B cell (primary cell): ENCODE data around the gene UNCX. TPM values are rescaled to one million over a fixed set of nuclear protein-coding genes. Genes with fewer than 3 reads are reported as not detected.

Experiments used
- ATAC-seq: fragments of 200-7000 bp; cut with Tn5 transposase; one replicate; pipeline ENCODE4 v1.10.0; 2021; ENCODE audit warnings: low read depth, mild to moderate bottlenecking, moderate number of reproducible peaks, moderate library complexity
- CTCF ChIA-PET: fragments of 350-600 bp; sonication (Branson Sonifier 250); formaldehyde crosslinking; loops from one replicate; lab custom pipeline; 2021; ENCODE audit warnings: antibody characterized with exemption, inconsistent platforms; lab: Charles Lee
- POLR2A ChIA-PET: fragments of 350-600 bp; sonication (Branson Sonifier 250); formaldehyde crosslinking; loops from one replicate; lab custom pipeline; 2021; ENCODE audit warnings: antibody characterized with exemption; lab: Charles Lee
- DNase-seq: peaks from one replicate; pipeline ENCODE4 v3.0.0; 2013
- H2AFZ ChIP-seq: 2 replicates; pipeline ENCODE4 v1.6.1; 2012; ENCODE audit warnings: mild to moderate bottlenecking, low read depth, low read length; ENCODE audit not compliant: insufficient read depth, poor library complexity, severe bottlenecking
- H3K27ac ChIP-seq, 2 donors: 1 replicate in 1 of 2; 2 replicates in 1 of 2; pipeline ENCODE4 v1.5.1; 2012 to 2013; ENCODE audit warnings: low read length in 2 of 2, mild to moderate bottlenecking in 2 of 2, moderate library complexity in 1 of 2
- H3K27me3 ChIP-seq, 4 experiments: fragments of 200-600 bp in 1 of 4; sonication (generic) in 1 of 4; replicated peaks in 1 of 4; 1 replicate in 2 of 4; 2 replicates in 2 of 4; pipeline versions ENCODE4 v1.6.1 to v1.7.0; 2013 to 2016; ENCODE audit warnings: low read length in 3 of 4, mild to moderate bottlenecking in 2 of 4, mixed read lengths in 1 of 4, moderate library complexity in 1 of 4; ENCODE audit not compliant: insufficient read depth in 4 of 4, control insufficient read depth in 3 of 4; ENCODE audit errors: control extremely low read depth in 1 of 4
- H3K36me3 ChIP-seq, 2 experiments: replicated peaks in 1 of 2; 1 replicate in 1 of 2; 2 replicates in 1 of 2; pipeline versions ENCODE4 v1.6.1 to v1.7.1; 2013; ENCODE audit warnings: low read length in 1 of 2; ENCODE audit not compliant: insufficient read depth in 2 of 2, control insufficient read depth in 1 of 2; ENCODE audit errors: control extremely low read depth in 1 of 2, extremely low read depth in 1 of 2
- H3K4me1 ChIP-seq, 2 donors: fragments of 200-600 bp in 1 of 2; sonication (generic) in 1 of 2; 1 replicate in 1 of 2; 2 replicates in 1 of 2; pipeline versions ENCODE4 v1.5.1 to v1.6.1; 2013 to 2017; ENCODE audit warnings: low read length in 2 of 2; ENCODE audit not compliant: control insufficient read depth in 2 of 2, insufficient read depth in 2 of 2
- H3K4me2 ChIP-seq: replicated peaks from 2 replicates; pipeline ENCODE3; 2012; ENCODE audit warnings: mild to moderate bottlenecking, low read depth, low read length; ENCODE audit not compliant: poor library complexity, severe bottlenecking
- H3K4me3 ChIP-seq, 5 experiments: fragments of 200-600 bp in 1 of 5; sonication (generic) in 1 of 5; 1 replicate in 3 of 5; 2 replicates in 2 of 5; pipeline versions ENCODE4 v1.5.1 to v1.7.0; 2011 to 2016; ENCODE audit warnings: low read length in 4 of 5, mild to moderate bottlenecking in 4 of 5, low read depth in 2 of 5, control low read depth in 1 of 5, moderate library complexity in 1 of 5; ENCODE audit not compliant: insufficient read depth in 1 of 5; ENCODE audit errors: control extremely low read depth in 1 of 5, extremely low read depth in 1 of 5
- H3K79me2 ChIP-seq: fragments of 200-600 bp; sonication (generic); one replicate; pipeline ENCODE4 v1.6.0; 2016; ENCODE audit warnings: low read length; ENCODE audit not compliant: control insufficient read depth, insufficient read depth
- H3K9ac ChIP-seq: fragments of 200-600 bp; sonication (generic); 2 replicates; pipeline ENCODE4 v1.6.1; 2017; ENCODE audit warnings: mild to moderate bottlenecking, low read length, moderate library complexity
- H3K9me3 ChIP-seq, 3 donors: one replicate each; pipeline versions ENCODE4 v1.6.1 to v1.7.1; 2013; ENCODE audit warnings: low read length in 2 of 3; ENCODE audit not compliant: control insufficient read depth in 2 of 3, insufficient read depth in 1 of 3; ENCODE audit errors: control extremely low read depth in 1 of 3
- H4K20me1 ChIP-seq: 2 replicates; pipeline ENCODE4 v1.6.0; 2012; ENCODE audit warnings: mild to moderate bottlenecking, low read length; ENCODE audit not compliant: insufficient read depth, control insufficient read depth, poor library complexity, severe bottlenecking
- H3K27ac Mint-ChIP-seq: one replicate; pipeline ENCODE4 v1.8.0; 2021; ENCODE audit warnings: mixed read lengths
- H3K27me3 Mint-ChIP-seq: one replicate; pipeline ENCODE4 v1.8.0; 2021; ENCODE audit warnings: mixed read lengths
- H3K4me1 Mint-ChIP-seq: one replicate; pipeline ENCODE4 v1.8.0; 2021; ENCODE audit warnings: mixed read lengths
- H3K4me3 Mint-ChIP-seq: one replicate; pipeline ENCODE4 v1.8.0; 2021; ENCODE audit warnings: mixed read lengths
- H3K9me3 Mint-ChIP-seq: one replicate; pipeline ENCODE4 v1.8.0; 2022; ENCODE audit warnings: mixed read lengths; ENCODE audit not compliant: insufficient read depth
- EZH2 ChIP-seq: IDR thresholded peaks from 2 replicates; pipeline ENCODE4 v1.6.1; 2012; ENCODE audit warnings: borderline replicate concordance, low read depth, mild to moderate bottlenecking, moderate library complexity, low read length; ENCODE audit not compliant: insufficient read depth, poor library complexity, severe bottlenecking
- whole genome bisulfite sequencing: methylation state at CpG from one replicate; pipeline ENCODE4 v1.1.5; 2013; ENCODE audit warnings: missing lambda C conversion rate; ENCODE audit not compliant: insufficient coverage; 5-methylcytosine and 5-hydroxymethylcytosine counted together
- intact Hi-C: fragments of 100-400 bp; cut with micrococcal nuclease; formaldehyde crosslinking; loops from one replicate; pipeline ENCODE4 v1.10.0; 2022
- polyA plus RNA-seq: library from polyadenylated mRNA; depleted of rRNA; stranded (reverse); fragments of >200 nt; gene quantifications from 2 replicates; pipeline ENCODE4 v1.2.3, GENCODE V29; 2012
- total RNA-seq, 2 donors: library from RNA; stranded (reverse); fragments of 120-200 nt in 1 of 2; gene quantifications; 1 replicate in 1 of 2; 2 replicates in 1 of 2; pipeline versions ENCODE4 v1.2.3 to v1.2.4, GENCODE V29; 2013 to 2022
- TF ChIP-seq, protein P1 (sequence below): fragments of 200-600 bp; IDR thresholded peaks from one replicate; pipeline ENCODE4 v1.8.0; 2022; ENCODE audit warnings: antibody characterized with exemption, mild to moderate bottlenecking

The UNCX gene
- total and polyA plus RNA-seq, 2 donors (not counting 1 experiment from before 2014, with no cell fraction given): not detected

DNA sequence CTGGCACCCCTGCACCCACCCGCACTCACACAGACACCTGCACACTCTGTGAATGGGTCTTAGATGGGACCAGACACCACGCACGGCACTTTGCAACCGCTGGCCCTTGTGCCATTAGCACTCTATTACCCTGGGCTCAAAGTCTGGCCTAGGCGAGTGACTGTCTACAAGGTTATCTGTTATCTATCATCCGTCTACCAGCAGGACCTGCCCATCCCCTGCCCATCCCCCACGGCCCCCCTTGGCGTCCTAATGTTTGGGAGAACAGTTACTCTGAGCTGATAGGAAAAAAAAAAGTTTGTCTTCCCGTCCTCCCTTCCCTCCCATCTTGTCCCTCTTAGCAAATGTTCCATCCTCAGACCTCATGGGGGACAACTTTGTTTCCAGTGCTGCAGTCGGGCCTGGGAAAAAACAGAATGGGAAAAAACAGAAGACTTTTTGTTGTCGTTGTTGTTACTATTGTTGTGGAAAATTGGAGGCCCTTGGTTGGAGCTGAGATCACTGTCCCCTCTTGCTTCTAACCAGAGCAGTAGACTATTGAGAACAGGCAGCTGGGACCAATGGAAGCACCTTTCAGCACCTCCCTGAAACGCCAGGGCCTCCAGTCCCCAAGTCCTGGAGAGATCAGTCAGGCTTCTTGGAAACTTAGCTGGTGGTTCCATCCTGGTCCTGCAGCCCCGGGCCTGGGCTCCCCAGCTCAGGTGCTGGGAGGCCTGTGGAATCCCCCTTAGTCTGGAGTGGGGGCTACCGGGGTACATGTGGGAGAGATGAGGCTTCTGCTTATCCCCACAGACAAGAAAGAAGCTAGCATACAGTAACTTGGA, 12.2 kb downstream of the UNCX start:
- Histone ChIP-seq H3K27ac (no peak overlapping the region), H3K36me3 (no peaks in the 10 kb centered on the region), H3K9me3 (peaks cover 0 to 83% (median 11%) of the 10 kb centered on the region in 3 donors), H4K20me1 (no peaks in the 10 kb centered on the region), H3K4me3 (no peak overlapping the region), H3K79me2 (no peaks in the 10 kb centered on the region), H3K9ac (no peak overlapping the region), H3K4me2 (no peak overlapping the region), H2AFZ (no peak overlapping the region), H3K4me1 (peaks cover 13 to 24% of the 10 kb centered on the region in 2 donors), H3K27me3 (peaks cover 0 to 93% (median 58%) of the 10 kb centered on the region in 4 experiments)
- TF ChIP-seq, protein P1, sequence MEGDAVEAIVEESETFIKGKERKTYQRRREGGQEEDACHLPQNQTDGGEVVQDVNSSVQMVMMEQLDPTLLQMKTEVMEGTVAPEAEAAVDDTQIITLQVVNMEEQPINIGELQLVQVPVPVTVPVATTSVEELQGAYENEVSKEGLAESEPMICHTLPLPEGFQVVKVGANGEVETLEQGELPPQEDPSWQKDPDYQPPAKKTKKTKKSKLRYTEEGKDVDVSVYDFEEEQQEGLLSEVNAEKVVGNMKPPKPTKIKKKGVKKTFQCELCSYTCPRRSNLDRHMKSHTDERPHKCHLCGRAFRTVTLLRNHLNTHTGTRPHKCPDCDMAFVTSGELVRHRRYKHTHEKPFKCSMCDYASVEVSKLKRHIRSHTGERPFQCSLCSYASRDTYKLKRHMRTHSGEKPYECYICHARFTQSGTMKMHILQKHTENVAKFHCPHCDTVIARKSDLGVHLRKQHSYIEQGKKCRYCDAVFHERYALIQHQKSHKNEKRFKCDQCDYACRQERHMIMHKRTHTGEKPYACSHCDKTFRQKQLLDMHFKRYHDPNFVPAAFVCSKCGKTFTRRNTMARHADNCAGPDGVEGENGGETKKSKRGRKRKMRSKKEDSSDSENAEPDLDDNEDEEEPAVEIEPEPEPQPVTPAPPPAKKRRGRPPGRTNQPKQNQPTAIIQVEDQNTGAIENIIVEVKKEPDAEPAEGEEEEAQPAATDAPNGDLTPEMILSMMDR: no peak
- TF ChIP-seq EZH2: no peak
- H3K4me1 Mint-ChIP-seq: peaks cover 10% of the 10 kb centered on the region
- intact Hi-C loops: no loop called here
- 8% methylated on average over 8 of the region's 14 CpGs for WGBS
- H3K4me3 Mint-ChIP-seq: no peak overlapping the region
- CTCF ChIA-PET: no interaction called here
- peaks cover 56% of the 10 kb centered on the region for H3K27me3 Mint-ChIP-seq
- ATAC-seq: no peak
- no peaks in the 10 kb centered on the region for H3K9me3 Mint-ChIP-seq
- no peak for DNase-seq
- H3K27ac Mint-ChIP-seq: peak overlapping the region; percentile 11
- POLR2A ChIA-PET: no interaction called here

GRCh38 chr7:1245524-1246050, 12.9 kb downstream of the UNCX start:
- Histone ChIP-seq H3K4me1 (peaks cover 13 to 24% of the 10 kb centered on the region in 2 donors), H3K4me3 (no peak overlapping the region), H4K20me1 (no peaks in the 10 kb centered on the region), H3K27me3 (peaks cover 0 to 92% (median 55%) of the 10 kb centered on the region in 4 experiments), H2AFZ (no peak overlapping the region), H3K79me2 (no peaks in the 10 kb centered on the region), H3K36me3 (no peaks in the 10 kb centered on the region), H3K9me3 (peaks cover 0 to 78% (median 7%) of the 10 kb centered on the region in 3 donors), H3K27ac (no peak overlapping the region), H3K9ac (no peak overlapping the region), H3K4me2 (no peak overlapping the region)
- TF ChIP-seq, protein P1: no peak
- TF ChIP-seq EZH2: no peak
- ATAC-seq (no peak), DNase-seq (no peak)
- Mint-ChIP-seq H3K9me3 (no peaks in the 10 kb centered on the region), H3K4me3 (no peak overlapping the region), H3K4me1 (peaks cover 12% of the 10 kb centered on the region), H3K27me3 (peaks cover 59% of the 10 kb centered on the region), H3K27ac (no peak overlapping the region)
- POLR2A ChIA-PET: no interaction called here
- CTCF ChIA-PET: no interaction called here
- intact Hi-C loops: no loop called here
- WGBS: 12% methylated on average over 10 of the region's 12 CpGs
